DOHH2 (cell line): ENCODE data around the gene PRDM2.

Source experiments
- H3F3A ChIP-seq: fragments of 200-600 bp; sonication (generic), shearing (Covaris generic); 2 replicates; pipeline ENCODE4 v1.6.0; 2016; ENCODE audit warnings: antibody characterized with exemption, mild to moderate bottlenecking; ENCODE audit not compliant: control insufficient read depth, insufficient read depth
- H3K27ac ChIP-seq: fragments of 200-600 bp; sonication (generic); 2 replicates; pipeline ENCODE4 v1.5.1; 2014; ENCODE audit warnings: low read depth, mild to moderate bottlenecking, low read length, moderate library complexity
- H3K27me3 ChIP-seq: fragments of 200-600 bp; sonication (generic); 2 replicates; pipeline ENCODE4 v1.6.1; 2014; ENCODE audit warnings: mild to moderate bottlenecking, low read length, mixed read lengths; ENCODE audit not compliant: control insufficient read depth
- H3K36me3 ChIP-seq: fragments of 200-600 bp; sonication (generic); 2 replicates; pipeline ENCODE4 v1.6.1; 2014; ENCODE audit warnings: mild to moderate bottlenecking, low read length, moderate library complexity, mixed read lengths; ENCODE audit not compliant: control insufficient read depth
- H3K4me1 ChIP-seq: fragments of 200-600 bp; sonication (generic); 2 replicates; pipeline ENCODE4 v1.6.1; 2014; ENCODE audit warnings: mild to moderate bottlenecking, low read length, mixed read lengths; ENCODE audit not compliant: control insufficient read depth
- H3K4me2 ChIP-seq: fragments of 200-600 bp; sonication (generic); 2 replicates; pipeline ENCODE4 v1.6.0; 2014; ENCODE audit warnings: mild to moderate bottlenecking, low read length, moderate library complexity
- H3K4me3 ChIP-seq: fragments of 200-600 bp; sonication (generic); 2 replicates; pipeline ENCODE4 v1.5.1; 2014; ENCODE audit warnings: mild to moderate bottlenecking, low read length, mixed read lengths
- H3K79me2 ChIP-seq: fragments of 200-600 bp; sonication (generic); 2 replicates; pipeline ENCODE4 v1.6.1; 2014; ENCODE audit warnings: mild to moderate bottlenecking, low read length, mixed read lengths; ENCODE audit not compliant: control insufficient read depth
- H3K9me2 ChIP-seq: fragments of 200-600 bp; sonication (generic); replicated peaks from 2 replicates; pipeline ENCODE4 v1.6.1; 2014; ENCODE audit warnings: mild to moderate bottlenecking, low read length, mixed read lengths; ENCODE audit not compliant: control insufficient read depth
- H3K9me3 ChIP-seq: fragments of 200-600 bp; sonication (generic); 2 replicates; pipeline ENCODE4 v1.6.1; 2014; ENCODE audit warnings: antibody characterized with exemption, low read length, mixed read lengths; ENCODE audit not compliant: control insufficient read depth, insufficient read depth
- H4K20me1 ChIP-seq: fragments of 200-600 bp; sonication (generic); 2 replicates; pipeline ENCODE4 v1.6.0; 2014; ENCODE audit warnings: low read depth, mild to moderate bottlenecking, antibody characterized with exemption, low read length, moderate library complexity; ENCODE audit not compliant: control insufficient read depth, insufficient read depth
- EZH2phosphoT487 ChIP-seq: fragments of 200-600 bp; sonication (generic); IDR thresholded peaks from 2 replicates; pipeline ENCODE4 v1.6.1; 2017; ENCODE audit warnings: borderline replicate concordance, mild to moderate bottlenecking, antibody characterized with exemption, low read length, moderate library complexity, mixed read lengths
- TF ChIP-seq, protein P1 (sequence below): fragments of 200-600 bp; sonication (generic); IDR thresholded peaks from one replicate; pipeline ENCODE4 v1.5.1; 2014; ENCODE audit warnings: antibody characterized with exemption, mild to moderate bottlenecking, low read depth, low read length; ENCODE audit not compliant: poor library complexity, severe bottlenecking

Gene PRDM2

DNA sequence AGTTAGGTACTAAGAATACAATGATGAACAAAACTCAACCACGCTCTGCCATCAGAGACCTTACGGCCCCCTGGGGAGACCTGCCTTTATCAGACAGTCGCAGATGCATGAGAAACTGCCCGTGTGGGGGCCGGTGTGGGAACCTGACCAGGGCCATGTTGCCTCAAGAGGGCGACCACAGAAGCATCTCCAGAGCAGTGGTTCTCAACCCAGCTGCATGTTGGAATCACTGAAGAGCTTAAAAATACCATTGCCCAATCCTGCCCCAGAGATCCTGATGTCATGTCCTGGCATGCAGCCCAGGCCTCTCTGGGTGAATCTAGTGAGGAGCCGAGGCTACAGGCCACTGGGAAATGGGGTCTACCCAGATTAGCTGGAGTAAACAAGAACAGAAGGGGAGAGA, 108.7 kb downstream of the PRDM2 start:
- Histone ChIP-seq H3K9me3 (no peaks in the 10 kb centered on the region), H3K4me2 (peak overlapping the region; percentile 54), H4K20me1 (no peaks in the 10 kb centered on the region), H3F3A (no peaks in the 10 kb centered on the region), H3K27ac (no peak overlapping the region), H3K27me3 (no peaks in the 10 kb centered on the region), H3K4me3 (0 out of 2 replicates have a peak overlapping the region, but pooled peaks have one; percentile 3), H3K36me3 (no peaks in the 10 kb centered on the region), H3K4me1 (peaks cover 56% of the 10 kb centered on the region), H3K79me2 (peaks cover 3% of the 10 kb centered on the region; the same call in 1 of the 2 replicates), H3K9me2 (no peaks in the 10 kb centered on the region)
- TF ChIP-seq, protein P1, sequence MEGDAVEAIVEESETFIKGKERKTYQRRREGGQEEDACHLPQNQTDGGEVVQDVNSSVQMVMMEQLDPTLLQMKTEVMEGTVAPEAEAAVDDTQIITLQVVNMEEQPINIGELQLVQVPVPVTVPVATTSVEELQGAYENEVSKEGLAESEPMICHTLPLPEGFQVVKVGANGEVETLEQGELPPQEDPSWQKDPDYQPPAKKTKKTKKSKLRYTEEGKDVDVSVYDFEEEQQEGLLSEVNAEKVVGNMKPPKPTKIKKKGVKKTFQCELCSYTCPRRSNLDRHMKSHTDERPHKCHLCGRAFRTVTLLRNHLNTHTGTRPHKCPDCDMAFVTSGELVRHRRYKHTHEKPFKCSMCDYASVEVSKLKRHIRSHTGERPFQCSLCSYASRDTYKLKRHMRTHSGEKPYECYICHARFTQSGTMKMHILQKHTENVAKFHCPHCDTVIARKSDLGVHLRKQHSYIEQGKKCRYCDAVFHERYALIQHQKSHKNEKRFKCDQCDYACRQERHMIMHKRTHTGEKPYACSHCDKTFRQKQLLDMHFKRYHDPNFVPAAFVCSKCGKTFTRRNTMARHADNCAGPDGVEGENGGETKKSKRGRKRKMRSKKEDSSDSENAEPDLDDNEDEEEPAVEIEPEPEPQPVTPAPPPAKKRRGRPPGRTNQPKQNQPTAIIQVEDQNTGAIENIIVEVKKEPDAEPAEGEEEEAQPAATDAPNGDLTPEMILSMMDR = no peak
- no peak for TF ChIP-seq EZH2phosphoT487

DNA sequence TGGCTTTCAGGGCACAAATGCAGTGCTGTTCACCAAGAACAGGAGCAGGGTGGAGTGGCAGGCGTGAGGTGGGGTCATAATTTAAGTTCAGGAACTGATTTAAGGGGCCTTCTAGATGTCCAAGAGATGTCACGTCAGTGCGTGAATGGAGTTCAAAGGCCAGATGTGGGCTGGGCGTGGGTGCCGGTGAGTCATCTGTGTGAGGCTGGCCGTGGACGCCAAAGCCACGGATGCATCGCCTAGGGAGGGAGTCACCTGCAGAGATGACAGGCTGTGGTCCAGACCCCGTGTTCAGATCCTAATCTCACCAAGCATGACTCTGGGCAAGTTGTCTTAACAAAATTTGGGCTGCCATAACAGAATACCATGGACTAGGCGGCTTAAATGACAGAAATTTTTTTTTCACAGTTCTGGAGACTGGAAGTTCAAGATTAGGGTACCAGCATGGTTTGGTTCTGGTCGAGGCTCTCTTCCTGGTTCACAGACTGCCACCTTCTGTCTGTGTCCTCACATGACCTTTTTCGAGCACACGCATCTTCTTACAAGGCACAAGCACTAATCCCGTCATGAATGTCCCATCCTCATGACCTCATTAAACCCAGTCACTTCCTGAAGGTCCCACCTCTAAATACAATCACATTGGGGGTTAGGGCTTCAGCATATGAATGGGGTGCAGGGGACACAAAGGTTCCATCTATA, 109.6 kb downstream of the PRDM2 start:
- Histone ChIP-seq H3K36me3 (no peaks in the 10 kb centered on the region), H3K27ac (no peak overlapping the region), H3K4me1 (peaks cover 59% of the 10 kb centered on the region), H3K4me3 (no peak overlapping the region), H3K4me2 (no peak overlapping the region), H3K27me3 (no peaks in the 10 kb centered on the region), H3K9me2 (no peaks in the 10 kb centered on the region), H3K79me2 (peaks cover 3% of the 10 kb centered on the region; the same call in 1 of the 2 replicates), H3K9me3 (no peaks in the 10 kb centered on the region), H4K20me1 (no peaks in the 10 kb centered on the region), H3F3A (no peaks in the 10 kb centered on the region)
- TF ChIP-seq, protein P1 = peak; percentile 51
- no peak for TF ChIP-seq EZH2phosphoT487

DNA sequence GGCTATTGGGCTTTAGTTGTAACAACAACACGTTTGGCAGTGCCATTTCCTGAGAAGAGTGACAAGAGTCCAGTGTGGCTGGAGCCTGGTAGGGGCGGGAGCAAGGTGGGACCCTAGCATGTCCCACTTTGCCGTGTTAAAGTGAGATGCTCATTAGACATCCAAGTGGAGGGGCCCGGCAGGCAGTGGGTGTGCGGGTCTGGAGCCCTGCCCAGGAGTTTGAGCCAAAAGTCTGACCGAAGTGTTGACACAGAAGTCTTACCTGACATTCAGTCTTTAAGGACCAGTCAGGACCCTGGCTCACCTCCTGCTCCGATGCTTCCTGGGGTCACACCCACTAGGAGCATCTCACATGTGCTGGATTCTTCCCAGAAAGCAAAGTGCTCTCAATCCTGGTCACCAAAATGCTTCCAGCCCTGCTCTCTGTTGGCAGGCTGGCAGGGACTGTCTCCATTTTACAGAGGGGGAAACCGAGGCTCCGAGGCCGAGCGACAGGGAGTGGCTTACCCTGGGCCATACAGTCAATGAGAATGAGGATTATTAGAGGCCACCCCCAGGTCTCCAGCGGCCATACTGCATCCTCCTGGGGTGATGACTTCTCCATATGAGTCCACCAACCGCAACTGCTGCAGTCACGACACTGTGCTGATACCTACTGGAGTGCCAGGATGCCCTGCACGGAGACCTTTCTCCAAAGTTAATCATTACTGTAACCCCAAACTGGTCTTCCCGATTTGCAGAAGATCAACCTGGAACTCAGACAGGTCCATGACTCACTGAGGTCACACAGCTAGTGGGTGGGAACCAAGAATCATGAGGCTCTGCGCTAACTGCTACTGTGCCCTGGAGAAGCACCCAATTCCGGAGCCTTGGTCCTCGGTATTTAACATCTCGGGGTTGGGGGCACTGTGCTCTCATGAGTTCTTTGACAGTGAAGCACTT, 112.7 kb downstream of the PRDM2 start:
- Histone ChIP-seq H3K4me1 (peaks cover 44% of the 10 kb centered on the region), H3K27me3 (no peaks in the 10 kb centered on the region), H3K9me2 (no peaks in the 10 kb centered on the region), H3K4me2 (peak overlapping the region; percentile 55), H3K9me3 (no peaks in the 10 kb centered on the region), H3F3A (no peaks in the 10 kb centered on the region), H3K4me3 (peak overlapping the region; percentile 28; the same call in 1 of the 2 replicates), H3K79me2 (peaks cover 3% of the 10 kb centered on the region; the same call in 1 of the 2 replicates), H3K36me3 (no peaks in the 10 kb centered on the region), H3K27ac (no peak overlapping the region), H4K20me1 (no peaks in the 10 kb centered on the region)
- TF ChIP-seq, protein P1 = no peak
- TF ChIP-seq EZH2phosphoT487 = no peak
